NCI-H446 treated with DMSO at 0.1 percent for 48 hours (cell line): Measurements from ENCODE around the gene KCNIP3.
"Not testable (repeated sequence)": the region's sequence is repeated elsewhere in the genome, so short reads cannot be mapped to it uniquely, and the experiment has no call there.

ENCODE experiments used
- DNase-seq: peaks from one replicate; lab custom pipeline; 2025; lab: John Stamatoyannopoulos, UW

The KCNIP3 gene

GRCh38 chr2:95411239-95411638 is 114.1 kb downstream of the KCNIP3 start:
- DNase-seq, result not testable (repeated sequence)

GRCh38 chr2:95414015-95414594 is 117.0 kb downstream of the KCNIP3 start:
- peak; percentile 9 for DNase-seq

- DNase-seq, result not testable (repeated sequence)
Observed at GRCh38 chr2:95415138-95415537, 118.0 kb downstream of the KCNIP3 start.

- not testable (repeated sequence) for DNase-seq
Observed at GRCh38 chr2:95415561-95415960, 118.4 kb downstream of the KCNIP3 start.

- not testable (repeated sequence) for DNase-seq
Observed at GRCh38 chr2:95427196-95427867, 130.2 kb downstream of the KCNIP3 start.

GRCh38 chr2:95429748-95430467 is 132.8 kb downstream of the KCNIP3 start:
- DNase-seq, result not testable (repeated sequence)

- not testable (repeated sequence) for DNase-seq
Observed at GRCh38 chr2:95433373-95433772, 136.2 kb downstream of the KCNIP3 start.

GRCh38 chr2:95433973-95434372 is 136.8 kb downstream of the KCNIP3 start:
- DNase-seq, result not testable (repeated sequence)

GRCh38 chr2:95434507-95435076 is 137.4 kb downstream of the KCNIP3 start:
- not testable (repeated sequence) for DNase-seq

- DNase-seq, result not testable (repeated sequence)
Observed at GRCh38 chr2:95435162-95435871, 138.2 kb downstream of the KCNIP3 start.
